Mesothelial cell of epicardium (in vitro differentiated cells): ENCODE results near the gene TSEN2. TPM values are rescaled to one million over a fixed set of nuclear protein-coding genes. Genes with fewer than 3 reads are reported as not detected.

ENCODE experiments used
- DNase-seq, 2 experiments: peaks; one replicate each; pipeline ENCODE4 v3.0.0; 2021; ENCODE audit warnings: low spot score in 2 of 2; ENCODE audit not compliant: unreplicated experiment in 2 of 2
- H3K27ac Mint-ChIP-seq: 2 replicates; pipeline ENCODE4 v1.8.0; 2021; ENCODE audit warnings: mixed read lengths
- H3K27me3 Mint-ChIP-seq: 2 replicates; pipeline ENCODE4 v1.8.0; 2021; ENCODE audit warnings: low read depth, mixed read lengths
- H3K36me3 Mint-ChIP-seq: 2 replicates; pipeline ENCODE4 v1.8.0; 2021; ENCODE audit warnings: mixed read lengths
- H3K4me1 Mint-ChIP-seq: 2 replicates; pipeline ENCODE4 v1.8.0; 2021; ENCODE audit warnings: mixed read lengths
- H3K4me3 Mint-ChIP-seq: 2 replicates; pipeline ENCODE4 v1.8.0; 2021; ENCODE audit warnings: mild to moderate bottlenecking, moderate library complexity, mixed read lengths
- H3K9me3 Mint-ChIP-seq: 2 replicates; pipeline ENCODE4 v1.8.0; 2021; ENCODE audit warnings: mixed read lengths
- CTCF ChIP-seq: fragments of 200-600 bp; sonication (generic); IDR thresholded peaks from one replicate; pipeline ENCODE4 v1.5.0; 2021; ENCODE audit warnings: antibody characterized with exemption; ENCODE audit not compliant: unreplicated experiment
- total RNA-seq: library from RNA; stranded (reverse); gene quantifications from 3 replicates; pipeline ENCODE4 v1.2.1, GENCODE V29; 2021

Gene TSEN2
- total RNA-seq, 1 donor from 2014 or later, result 29.0 TPM

DNA sequence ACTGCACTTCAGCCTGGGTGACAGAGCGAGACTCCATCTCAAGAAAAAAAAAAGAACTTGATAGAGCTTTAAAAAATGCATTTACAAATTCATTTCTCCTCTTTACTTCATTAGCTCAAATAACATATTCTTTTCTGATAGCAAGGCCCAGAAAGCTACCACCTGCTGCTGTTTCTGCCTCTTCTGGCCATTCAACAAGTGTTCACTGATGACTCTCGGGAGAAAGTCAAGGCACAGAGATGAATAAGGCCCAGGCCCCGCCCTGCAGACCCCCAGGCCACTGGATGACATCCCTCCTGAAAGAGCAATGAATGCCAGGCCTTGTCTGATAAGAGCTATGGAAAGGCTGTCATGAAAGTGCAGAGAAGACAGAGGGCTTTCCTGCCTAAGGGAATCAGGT is 13.6 kb upstream of the TSEN2 start:
- Mint-ChIP-seq H3K36me3 (no peaks in the 10 kb centered on the region), H3K9me3 (no peaks in the 10 kb centered on the region), H3K27me3 (no peaks in the 10 kb centered on the region), H3K27ac (no peak overlapping the region), H3K4me1 (peaks cover 19% of the 10 kb centered on the region), H3K4me3 (no peak overlapping the region)
- TF ChIP-seq CTCF, result no peak
- DNase-seq, result no peak

- no peaks in the 10 kb centered on the region for H3K36me3 Mint-ChIP-seq
- H3K4me3 Mint-ChIP-seq, result no peak overlapping the region
- no peak for TF ChIP-seq CTCF
- no peak for DNase-seq
- H3K9me3 Mint-ChIP-seq, result no peaks in the 10 kb centered on the region
- no peak overlapping the region for H3K27ac Mint-ChIP-seq
- peaks cover 23% of the 10 kb centered on the region for H3K4me1 Mint-ChIP-seq
- H3K27me3 Mint-ChIP-seq, result no peaks in the 10 kb centered on the region
These were observed 13.0 kb upstream of the TSEN2 start for GRCh38 chr3:12471241-12471640.

GRCh38 chr3:12472000-12472610 is 12.2 kb upstream of the TSEN2 start:
- no peaks in the 10 kb centered on the region for H3K36me3 Mint-ChIP-seq
- no peak overlapping the region for H3K4me3 Mint-ChIP-seq
- no peaks in the 10 kb centered on the region for H3K27me3 Mint-ChIP-seq
- H3K27ac Mint-ChIP-seq, result no peak overlapping the region
- no peaks in the 10 kb centered on the region for H3K9me3 Mint-ChIP-seq
- no peak for TF ChIP-seq CTCF
- DNase-seq, result no peak
- peaks cover 32% of the 10 kb centered on the region for H3K4me1 Mint-ChIP-seq

- Mint-ChIP-seq H3K9me3 (no peaks in the 10 kb centered on the region), H3K27ac (no peak overlapping the region), H3K4me1 (peaks cover 32% of the 10 kb centered on the region), H3K36me3 (no peaks in the 10 kb centered on the region), H3K4me3 (no peak overlapping the region), H3K27me3 (no peaks in the 10 kb centered on the region)
- no peak for TF ChIP-seq CTCF
- no peak for DNase-seq
These were observed 11.5 kb upstream of the TSEN2 start for GRCh38 chr3:12472796-12473195.

- TF ChIP-seq CTCF, result no peak
- no peak overlapping the region for H3K4me3 Mint-ChIP-seq
These were observed 10.8 kb upstream of the TSEN2 start for GRCh38 chr3:12473511-12473910.

More at GRCh38 chr3:12473511-12473910, 10.8 kb upstream of the TSEN2 start:
- Mint-ChIP-seq H3K9me3 (no peaks in the 10 kb centered on the region), H3K4me1 (peaks cover 32% of the 10 kb centered on the region), H3K27me3 (no peaks in the 10 kb centered on the region), H3K36me3 (no peaks in the 10 kb centered on the region), H3K27ac (no peak overlapping the region)
- no peak for DNase-seq
